ENCODE measurements around the gene ANKDD1B.
A peak's percentile ranks its signal among the peaks of the same experiment; 100 is the strongest.
"Not testable (repeated sequence)": the region's sequence is repeated elsewhere in the genome, so short reads cannot be mapped to it uniquely, and the experiment has no call there.

Gene ANKDD1B

GRCh38 chr5:75611311-75612225 lies at the start of gene ANKDD1B:
Gene ANKDD1B (plus strand): TSS chr5:75611453. CDS start chr5:75611635, 182 bp downstream.
- no peaks in the 10 kb centered on the region for H3K9me3 ChIP-seq (ENCODE audit: control insufficient read depth in 1 of 2, low read length in 2 of 2)
- peak within 1 kb of the TSS; percentile 76 to 78 for H3K4me3 ChIP-seq (ENCODE audit: low read depth in 1 of 2, low read length in 2 of 2)
- H3K36me3 ChIP-seq (ENCODE audit: control insufficient read depth in 1 of 2, insufficient read depth in 2 of 2, low read length in 2 of 2): no peaks in the 10 kb centered on the region
- H3K27me3 ChIP-seq (ENCODE audit: control insufficient read depth in 1 of 2, insufficient read depth in 2 of 2, low read length in 2 of 2): no peaks in the 10 kb centered on the region
- peak within 1 kb of the TSS; percentile 48 to 69 for H3K9ac ChIP-seq (ENCODE audit: low read depth in 1 of 2, low read length in 2 of 2)
- no peak within 1 kb of the TSS for H3K27ac ChIP-seq (ENCODE audit: low read depth, low read length)
- H3K4me1 ChIP-seq (ENCODE audit: control insufficient read depth in 1 of 2, insufficient read depth in 2 of 2, low read length in 2 of 2): peaks cover 9 to 15% of the 10 kb centered on the region in 2 donors

DNA sequence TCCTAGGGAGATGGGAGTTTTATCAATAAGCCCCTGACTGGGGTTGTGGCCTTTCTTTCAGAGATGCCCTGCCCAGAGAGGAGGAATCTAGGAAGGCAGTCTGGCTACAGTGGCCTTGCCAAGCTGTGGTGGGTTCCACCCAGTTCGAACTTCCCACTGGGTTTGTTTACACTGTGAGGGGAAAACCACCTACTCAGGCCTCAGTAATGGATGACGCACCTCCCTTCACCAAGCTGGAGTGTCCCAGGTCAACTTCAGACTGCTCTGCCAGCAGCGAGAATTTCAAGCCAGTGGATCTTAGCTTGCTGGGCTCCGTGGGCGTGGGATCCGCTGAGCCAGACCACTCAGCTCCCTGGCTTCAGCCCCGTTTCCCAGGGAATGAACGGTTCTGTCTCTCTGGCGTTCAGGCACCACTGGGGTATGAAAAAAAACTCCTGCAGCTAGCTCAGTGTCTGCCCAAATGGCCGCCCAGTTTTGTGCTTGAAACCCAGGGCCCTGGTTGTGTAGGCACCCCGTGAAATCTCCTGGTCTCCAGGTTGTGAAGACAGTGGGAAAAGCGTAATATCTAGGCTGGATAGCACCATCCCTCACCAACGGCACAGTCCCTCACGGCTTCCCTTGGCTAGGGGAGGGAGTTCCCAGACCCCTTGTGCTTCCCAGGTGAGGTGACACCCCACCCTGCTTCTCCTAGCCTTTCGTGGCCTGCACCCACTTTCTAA lies 45.1 kb upstream of the ANKDD1B start:
- not testable (repeated sequence) for H3K9me3 ChIP-seq (ENCODE audit: control insufficient read depth in 1 of 2, low read length in 2 of 2); H3K4me3 ChIP-seq (ENCODE audit: low read depth in 1 of 2, low read length in 2 of 2); H3K9ac ChIP-seq (ENCODE audit: low read depth in 1 of 2, low read length in 2 of 2); H3K27ac ChIP-seq (ENCODE audit: low read depth, low read length); H3K36me3 ChIP-seq (ENCODE audit: control insufficient read depth in 1 of 2, insufficient read depth in 2 of 2, low read length in 2 of 2); H3K27me3 ChIP-seq (ENCODE audit: control insufficient read depth in 1 of 2, insufficient read depth in 2 of 2, low read length in 2 of 2)
- peaks cover 8 to 24% of the 10 kb centered on the region in 2 donors for H3K4me1 ChIP-seq (ENCODE audit: control insufficient read depth in 1 of 2, insufficient read depth in 2 of 2, low read length in 2 of 2)

- Histone ChIP-seq H3K4me3 (ENCODE audit: low read depth in 1 of 2, low read length in 2 of 2) (no peak overlapping the region), H3K27ac (ENCODE audit: low read depth, low read length) (no peak overlapping the region), H3K36me3 (ENCODE audit: control insufficient read depth in 1 of 2, insufficient read depth in 2 of 2, low read length in 2 of 2) (peaks cover 0 to 6% of the 10 kb centered on the region in 2 donors)
Measured at GRCh38 chr5:75566710-75567309, 44.4 kb upstream of the ANKDD1B start.

GRCh38 chr5:75567710-75568109 lies 43.5 kb upstream of the ANKDD1B start:
- H3K9me3 ChIP-seq (ENCODE audit: control insufficient read depth in 1 of 2, low read length in 2 of 2): no peaks in the 10 kb centered on the region
- no peak overlapping the region for H3K4me3 ChIP-seq (ENCODE audit: low read depth in 1 of 2, low read length in 2 of 2)
- H3K27ac ChIP-seq (ENCODE audit: low read depth, low read length): no peak overlapping the region
- H3K9ac ChIP-seq (ENCODE audit: low read depth in 1 of 2, low read length in 2 of 2): no peak overlapping the region
- H3K27me3 ChIP-seq (ENCODE audit: control insufficient read depth in 1 of 2, insufficient read depth in 2 of 2, low read length in 2 of 2): no peaks in the 10 kb centered on the region
- peaks cover 0 to 6% of the 10 kb centered on the region in 2 donors for H3K36me3 ChIP-seq (ENCODE audit: control insufficient read depth in 1 of 2, insufficient read depth in 2 of 2, low read length in 2 of 2)
- H3K4me1 ChIP-seq (ENCODE audit: control insufficient read depth in 1 of 2, insufficient read depth in 2 of 2, low read length in 2 of 2): peaks cover 13 to 28% of the 10 kb centered on the region in 2 donors

More at GRCh38 chr5:75566710-75567309, 44.4 kb upstream of the ANKDD1B start:
- no peak overlapping the region for H3K9ac ChIP-seq (ENCODE audit: low read depth in 1 of 2, low read length in 2 of 2)
- no peaks in the 10 kb centered on the region for H3K27me3 ChIP-seq (ENCODE audit: control insufficient read depth in 1 of 2, insufficient read depth in 2 of 2, low read length in 2 of 2)
- H3K9me3 ChIP-seq (ENCODE audit: control insufficient read depth in 1 of 2, low read length in 2 of 2): no peaks in the 10 kb centered on the region
- peaks cover 13 to 28% of the 10 kb centered on the region in 2 donors for H3K4me1 ChIP-seq (ENCODE audit: control insufficient read depth in 1 of 2, insufficient read depth in 2 of 2, low read length in 2 of 2)

DNA sequence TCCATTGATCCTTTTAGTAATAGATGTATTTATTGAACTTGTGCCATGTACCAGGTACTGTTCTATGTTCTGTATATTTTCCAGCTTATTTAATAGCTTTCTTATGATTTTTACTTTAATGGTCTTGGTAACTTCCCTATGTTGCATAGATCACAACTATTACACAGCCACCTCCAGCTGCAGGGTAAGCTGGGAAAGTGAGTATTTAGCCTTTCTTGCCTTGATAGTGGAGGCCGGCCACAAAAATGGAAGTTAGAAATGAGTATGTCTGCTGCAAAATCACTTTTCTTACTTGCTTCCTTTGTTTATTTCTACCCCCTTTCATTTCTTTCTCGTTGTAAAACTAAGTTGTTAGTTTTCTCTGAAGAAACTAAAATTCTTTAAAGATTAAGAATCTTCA lies 43.1 kb upstream of the ANKDD1B start:
- H3K4me3 ChIP-seq (ENCODE audit: low read depth in 1 of 2, low read length in 2 of 2): no peak overlapping the region
- no peaks in the 10 kb centered on the region for H3K9me3 ChIP-seq (ENCODE audit: control insufficient read depth in 1 of 2, low read length in 2 of 2)
- no peaks in the 10 kb centered on the region for H3K27me3 ChIP-seq (ENCODE audit: control insufficient read depth in 1 of 2, insufficient read depth in 2 of 2, low read length in 2 of 2)
- H3K36me3 ChIP-seq (ENCODE audit: control insufficient read depth in 1 of 2, insufficient read depth in 2 of 2, low read length in 2 of 2): peaks cover 0 to 6% of the 10 kb centered on the region in 2 donors
- H3K27ac ChIP-seq (ENCODE audit: low read depth, low read length): no peak overlapping the region
- peaks cover 13 to 28% of the 10 kb centered on the region in 2 donors for H3K4me1 ChIP-seq (ENCODE audit: control insufficient read depth in 1 of 2, insufficient read depth in 2 of 2, low read length in 2 of 2)
- no peak overlapping the region for H3K9ac ChIP-seq (ENCODE audit: low read depth in 1 of 2, low read length in 2 of 2)

DNA sequence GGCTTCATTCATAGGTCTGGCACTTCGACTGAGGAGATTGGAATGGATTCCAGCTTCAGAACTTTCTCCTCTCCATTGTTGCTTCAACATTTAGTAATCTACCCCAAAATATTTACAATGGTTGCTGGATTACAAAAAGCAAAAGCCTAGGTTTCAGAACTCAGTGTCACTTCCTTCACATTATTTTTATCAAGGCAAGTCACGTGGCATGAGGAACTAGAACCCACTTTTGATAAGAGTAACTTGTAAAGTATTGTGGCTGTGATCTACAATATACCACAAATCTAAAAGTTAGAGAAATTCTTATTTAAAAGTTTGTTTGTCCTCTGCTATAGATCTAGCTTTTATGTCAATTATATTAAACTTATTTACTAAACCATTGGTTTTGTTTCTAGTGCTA lies 39.7 kb upstream of the ANKDD1B start:
- Histone ChIP-seq H3K4me3 (ENCODE audit: low read depth in 1 of 2, low read length in 2 of 2) (no peak overlapping the region), H3K36me3 (ENCODE audit: control insufficient read depth in 1 of 2, insufficient read depth in 2 of 2, low read length in 2 of 2) (peaks cover under 1 to 7% of the 10 kb centered on the region in 2 donors), H3K27me3 (ENCODE audit: control insufficient read depth in 1 of 2, insufficient read depth in 2 of 2, low read length in 2 of 2) (no peaks in the 10 kb centered on the region), H3K9ac (ENCODE audit: low read depth in 1 of 2, low read length in 2 of 2) (no peak overlapping the region), H3K27ac (ENCODE audit: low read depth, low read length) (no peak overlapping the region), H3K9me3 (ENCODE audit: control insufficient read depth in 1 of 2, low read length in 2 of 2) (no peaks in the 10 kb centered on the region), H3K4me1 (ENCODE audit: control insufficient read depth in 1 of 2, insufficient read depth in 2 of 2, low read length in 2 of 2) (peaks cover 7 to 26% of the 10 kb centered on the region in 2 donors)

GRCh38 chr5:75574791-75575190 lies 36.5 kb upstream of the ANKDD1B start:
- H3K27ac ChIP-seq (ENCODE audit: low read depth, low read length): no peak overlapping the region

DNA sequence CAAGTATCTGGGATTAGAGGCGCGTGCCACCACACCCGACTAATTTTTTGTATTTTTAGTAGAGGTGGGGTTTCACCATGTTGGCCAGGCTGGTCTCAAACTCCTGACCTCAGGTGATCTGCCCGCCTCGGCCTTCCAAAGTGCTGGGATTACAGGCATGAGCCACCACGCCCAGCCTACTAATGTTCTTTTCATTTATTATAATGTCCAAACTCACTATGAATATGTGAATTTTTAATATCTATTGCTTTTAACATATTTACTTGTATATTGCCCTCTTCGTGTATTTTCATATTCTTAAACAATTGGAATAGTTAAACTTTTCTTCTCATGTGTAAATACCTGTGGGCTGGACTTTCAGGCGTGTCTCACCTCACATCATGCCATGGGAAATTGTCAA lies 33.0 kb upstream of the ANKDD1B start:
- not testable (repeated sequence) for H3K9me3 ChIP-seq (ENCODE audit: control insufficient read depth in 1 of 2, low read length in 2 of 2); H3K27me3 ChIP-seq (ENCODE audit: control insufficient read depth in 1 of 2, insufficient read depth in 2 of 2, low read length in 2 of 2); H3K4me3 ChIP-seq (ENCODE audit: low read depth in 1 of 2, low read length in 2 of 2); H3K27ac ChIP-seq (ENCODE audit: low read depth, low read length); H3K9ac ChIP-seq (ENCODE audit: low read depth in 1 of 2, low read length in 2 of 2); H3K4me1 ChIP-seq (ENCODE audit: control insufficient read depth in 1 of 2, insufficient read depth in 2 of 2, low read length in 2 of 2)
- peaks cover 6 to 14% of the 10 kb centered on the region in 2 donors for H3K36me3 ChIP-seq (ENCODE audit: control insufficient read depth in 1 of 2, insufficient read depth in 2 of 2, low read length in 2 of 2)

More at GRCh38 chr5:75574791-75575190, 36.5 kb upstream of the ANKDD1B start:
- H3K9ac ChIP-seq (ENCODE audit: low read depth in 1 of 2, low read length in 2 of 2): no peak overlapping the region
- H3K4me1 ChIP-seq (ENCODE audit: control insufficient read depth in 1 of 2, insufficient read depth in 2 of 2, low read length in 2 of 2): peaks cover 6 to 10% of the 10 kb centered on the region in 2 donors
- H3K4me3 ChIP-seq (ENCODE audit: low read depth in 1 of 2, low read length in 2 of 2): no peak overlapping the region
- no peaks in the 10 kb centered on the region for H3K27me3 ChIP-seq (ENCODE audit: control insufficient read depth in 1 of 2, insufficient read depth in 2 of 2, low read length in 2 of 2)
- peaks cover 6 to 12% of the 10 kb centered on the region in 2 donors for H3K36me3 ChIP-seq (ENCODE audit: control insufficient read depth in 1 of 2, insufficient read depth in 2 of 2, low read length in 2 of 2)
- H3K9me3 ChIP-seq (ENCODE audit: control insufficient read depth in 1 of 2, low read length in 2 of 2): no peaks in the 10 kb centered on the region

DNA sequence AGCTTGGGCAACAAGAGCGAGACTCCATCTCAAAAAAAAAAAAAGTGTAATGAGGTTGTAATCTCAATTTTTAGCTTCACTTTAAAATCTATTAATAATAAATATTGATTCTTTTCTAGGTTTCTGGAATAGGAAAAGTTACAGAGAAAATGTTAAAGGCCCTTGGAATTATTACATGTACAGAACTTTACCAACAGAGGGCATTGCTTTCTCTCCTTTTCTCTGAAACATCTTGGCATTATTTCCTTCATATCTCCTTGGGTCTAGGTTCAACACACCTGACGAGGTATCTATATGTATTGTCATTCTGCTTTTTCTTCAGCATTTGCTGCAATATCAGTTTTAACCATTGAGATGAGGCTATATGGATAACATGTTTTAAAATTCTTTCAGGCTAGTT lies 26.6 kb upstream of the ANKDD1B start:
- peaks cover 0 to 8% of the 10 kb centered on the region in 2 donors for H3K36me3 ChIP-seq (ENCODE audit: control insufficient read depth in 1 of 2, insufficient read depth in 2 of 2, low read length in 2 of 2)
- H3K27ac ChIP-seq (ENCODE audit: low read depth, low read length): no peak overlapping the region
- no peak overlapping the region for H3K9ac ChIP-seq (ENCODE audit: low read depth in 1 of 2, low read length in 2 of 2)
- no peaks in the 10 kb centered on the region for H3K4me1 ChIP-seq (ENCODE audit: control insufficient read depth in 1 of 2, insufficient read depth in 2 of 2, low read length in 2 of 2)
- H3K27me3 ChIP-seq (ENCODE audit: control insufficient read depth in 1 of 2, insufficient read depth in 2 of 2, low read length in 2 of 2): no peaks in the 10 kb centered on the region
- H3K4me3 ChIP-seq (ENCODE audit: low read depth in 1 of 2, low read length in 2 of 2): no peak overlapping the region
- H3K9me3 ChIP-seq (ENCODE audit: control insufficient read depth in 1 of 2, low read length in 2 of 2): no peaks in the 10 kb centered on the region

GRCh38 chr5:75588666-75589065 lies 22.6 kb upstream of the ANKDD1B start:
- no peak overlapping the region for H3K4me3 ChIP-seq (ENCODE audit: low read depth in 1 of 2, low read length in 2 of 2)
- H3K27me3 ChIP-seq (ENCODE audit: control insufficient read depth in 1 of 2, insufficient read depth in 2 of 2, low read length in 2 of 2): no peaks in the 10 kb centered on the region
- H3K27ac ChIP-seq (ENCODE audit: low read depth, low read length): no peak overlapping the region
- H3K9me3 ChIP-seq (ENCODE audit: control insufficient read depth in 1 of 2, low read length in 2 of 2): no peaks in the 10 kb centered on the region
- H3K9ac ChIP-seq (ENCODE audit: low read depth in 1 of 2, low read length in 2 of 2): no peak overlapping the region
- no peaks in the 10 kb centered on the region for H3K4me1 ChIP-seq (ENCODE audit: control insufficient read depth in 1 of 2, insufficient read depth in 2 of 2, low read length in 2 of 2)
- peaks cover 6 to 10% of the 10 kb centered on the region in 2 donors for H3K36me3 ChIP-seq (ENCODE audit: control insufficient read depth in 1 of 2, insufficient read depth in 2 of 2, low read length in 2 of 2)
